ENCODE results near the gene NDE1.

- TF ChIP-seq NR2C2 (CRISPR knock-in tag; IDR thresholded peaks at IDR 0.05) (no peak), NR2C2 (tag; IDR thresholded peaks at IDR 0.05) (no peak), USF2 (CRISPR knock-in tag; IDR thresholded peaks at IDR 0.05) (no peak), FOXP4 (CRISPR knock-in tag; IDR thresholded peaks at IDR 0.05; ENCODE audit: borderline replicate concordance) (no peak), CTCF (IDR thresholded peaks at IDR 0.05 in 2 of 3, conservative IDR thresholded peaks at IDR 0.05 in 1 of 3; ENCODE audit: insufficient read depth in 2 of 3, low read depth in 1 of 3, low read length in 3 of 3) (no peak), CEBPB (tag; IDR thresholded peaks at IDR 0.05) (no peak), SFPQ (IDR thresholded peaks at IDR 0.05; ENCODE audit: low read depth, low read length) (no peak), ZNF124 (CRISPR knock-in tag; IDR thresholded peaks at IDR 0.05) (no peak)
Measured at GRCh38 chr16:15618392-15618791, 31.7 kb upstream of the NDE1 start.
